Measurements from ENCODE around the gene TCEA3.

DNA sequence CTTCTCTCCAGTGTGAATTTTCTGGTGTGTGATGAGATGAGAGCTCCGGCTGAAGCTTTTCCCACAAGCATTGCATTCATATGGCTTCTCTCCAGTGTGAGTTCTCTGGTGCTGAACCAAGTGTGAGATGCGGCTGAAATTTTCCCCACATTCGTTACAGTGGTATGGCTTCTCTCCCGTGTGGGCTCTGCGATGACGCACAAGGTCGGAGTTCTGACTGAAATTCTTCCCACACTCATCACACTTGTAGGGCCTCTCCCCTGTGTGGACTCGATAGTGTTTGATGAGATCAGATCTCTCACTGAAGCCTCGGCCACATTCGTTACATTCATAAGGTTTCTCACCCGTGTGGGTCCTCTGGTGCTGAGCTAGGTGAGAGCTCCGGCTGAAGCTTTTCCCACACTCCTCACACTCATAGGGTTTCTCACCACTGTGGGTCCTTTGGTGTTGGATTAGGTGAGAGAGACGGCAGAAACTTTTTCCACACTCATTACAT is 62.3 kb downstream of the TCEA3 start:
- TF ChIP-seq, protein P1, sequence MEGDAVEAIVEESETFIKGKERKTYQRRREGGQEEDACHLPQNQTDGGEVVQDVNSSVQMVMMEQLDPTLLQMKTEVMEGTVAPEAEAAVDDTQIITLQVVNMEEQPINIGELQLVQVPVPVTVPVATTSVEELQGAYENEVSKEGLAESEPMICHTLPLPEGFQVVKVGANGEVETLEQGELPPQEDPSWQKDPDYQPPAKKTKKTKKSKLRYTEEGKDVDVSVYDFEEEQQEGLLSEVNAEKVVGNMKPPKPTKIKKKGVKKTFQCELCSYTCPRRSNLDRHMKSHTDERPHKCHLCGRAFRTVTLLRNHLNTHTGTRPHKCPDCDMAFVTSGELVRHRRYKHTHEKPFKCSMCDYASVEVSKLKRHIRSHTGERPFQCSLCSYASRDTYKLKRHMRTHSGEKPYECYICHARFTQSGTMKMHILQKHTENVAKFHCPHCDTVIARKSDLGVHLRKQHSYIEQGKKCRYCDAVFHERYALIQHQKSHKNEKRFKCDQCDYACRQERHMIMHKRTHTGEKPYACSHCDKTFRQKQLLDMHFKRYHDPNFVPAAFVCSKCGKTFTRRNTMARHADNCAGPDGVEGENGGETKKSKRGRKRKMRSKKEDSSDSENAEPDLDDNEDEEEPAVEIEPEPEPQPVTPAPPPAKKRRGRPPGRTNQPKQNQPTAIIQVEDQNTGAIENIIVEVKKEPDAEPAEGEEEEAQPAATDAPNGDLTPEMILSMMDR (IDR thresholded peaks at IDR 0.05), result no peak
- TF ChIP-seq POLR2A (IDR thresholded peaks at IDR 0.05), result no peak
- TF ChIP-seq EP300 (IDR thresholded peaks at IDR 0.05), result no peak

Measured in ovary (tissue), 3 donors.